ENCODE measurements around the gene SLC22A3. TPM values are rescaled to one million over a fixed set of nuclear protein-coding genes. Genes with fewer than 3 reads are reported as not detected.

The SLC22A3 gene
- total and polyA plus RNA-seq, 2 of the 13 experiments (the other 11 are each of a cell fraction or from before 2014, with no cell fraction given), result 12.0 to 31.5 TPM

- 79% methylated on average over 9 of the region's 9 CpGs for WGBS (ENCODE audit: low lambda C conversion rate)
- POLR2A ChIA-PET, result no interaction called here
- H2AFZ ChIP-seq (ENCODE audit: low read length), result no peak overlapping the region
Measured at GRCh38 chr6:160428818-160429619, 80.8 kb downstream of the SLC22A3 start.

GRCh38 chr6:160429620-160429895 lies 81.4 kb downstream of the SLC22A3 start:
- BruUV-seq (replicated peaks), result no TSS peak
- H3K79me2 ChIP-seq (ENCODE audit: insufficient read depth, low read length), result no peaks in the 10 kb centered on the region
- ChIA-PET CTCF (ENCODE audit: low intra/inter-chr PET ratio, low total read pairs) (no interaction called here), POLR2A (no interaction called here)
- ATAC-seq (no peak), DNase-seq (ENCODE audit: low spot score) (no peak), FAIRE-seq (no peak)
- no peaks in the 10 kb centered on the region for H3K4me1 ChIP-seq (ENCODE audit: insufficient read depth, low read length)
- H4K20me1 ChIP-seq (ENCODE audit: insufficient read depth, low read length), result no peaks in the 10 kb centered on the region
- H3K4me3 ChIP-seq (replicated peaks in 1 of 3; ENCODE audit: insufficient read depth in 1 of 3, low read depth in 2 of 3, low read length in 3 of 3), result no peak overlapping the region
- in situ Hi-C loops (cut with HindIII; ENCODE audit: extremely low pct_ligation_motif_present, low pct_unique_long_range_greater_than_20kb) (no loop called here), intact Hi-C loops (cut with micrococcal nuclease; ENCODE audit: unreplicated experiment) (no loop called here)
- WGBS (ENCODE audit: low lambda C conversion rate), result 81% methylated on average over 4 of the region's 4 CpGs
- H3K27me3 ChIP-seq (ENCODE audit: control insufficient read depth in 1 of 2, insufficient read depth in 2 of 2, low read length in 2 of 2), result no peaks in the 10 kb centered on the region
- no peak for TF ChIP-seq ARNT2 (CRISPR knock-in tag; IDR thresholded peaks at IDR 0.05; ENCODE audit: low read depth)
- H3K9ac ChIP-seq (ENCODE audit: insufficient read depth, low read depth, low read length), result no peak overlapping the region
- H2AFZ ChIP-seq (ENCODE audit: low read length), result no peak overlapping the region
- H3K9me3 ChIP-seq (ENCODE audit: low read length), result no peaks in the 10 kb centered on the region
- peaks cover 0 to 5% of the 10 kb centered on the region in 2 experiments; a peak in 2 of 5 replicates for H3K36me3 ChIP-seq (replicated peaks in 1 of 2; ENCODE audit: control insufficient read depth in 1 of 2, insufficient read depth in 2 of 2, low read length in 2 of 2)
- no peak overlapping the region for H3K27ac ChIP-seq (ENCODE audit: extremely low read length, insufficient read depth, low read length)
- H3K4me2 ChIP-seq (ENCODE audit: low read depth, low read length), result no peak overlapping the region

More at GRCh38 chr6:160428818-160429619, 80.8 kb downstream of the SLC22A3 start:
- no peaks in the 10 kb centered on the region for H3K27me3 ChIP-seq (ENCODE audit: control insufficient read depth in 1 of 2, insufficient read depth in 2 of 2, low read length in 2 of 2)
- TF ChIP-seq FOXP1 (IDR thresholded peaks at IDR 0.05) (no peak), FOXP1 (CRISPR knock-in tag; IDR thresholded peaks at IDR 0.05) (no peak), SMAD1 (CRISPR knock-in tag; IDR thresholded peaks at IDR 0.05; ENCODE audit: borderline replicate concordance, low read depth) (no peak), ZNF670 (CRISPR knock-in tag; IDR thresholded peaks at IDR 0.05; ENCODE audit: borderline replicate concordance) (no peak), ZNF136 (CRISPR knock-in tag; IDR thresholded peaks at IDR 0.05; ENCODE audit: low read depth) (no peak), DNMT3B (CRISPR knock-in tag; conservative IDR thresholded peaks at IDR 0.05) (no peak), ISL2 (CRISPR knock-in tag; IDR thresholded peaks at IDR 0.05) (no peak), SCMH1 (CRISPR knock-in tag; IDR thresholded peaks at IDR 0.05; ENCODE audit: borderline replicate concordance) (no peak), FOSL2 (CRISPR knock-in tag; IDR thresholded peaks at IDR 0.05) (no peak)
- TF ChIP-seq, protein P1, sequence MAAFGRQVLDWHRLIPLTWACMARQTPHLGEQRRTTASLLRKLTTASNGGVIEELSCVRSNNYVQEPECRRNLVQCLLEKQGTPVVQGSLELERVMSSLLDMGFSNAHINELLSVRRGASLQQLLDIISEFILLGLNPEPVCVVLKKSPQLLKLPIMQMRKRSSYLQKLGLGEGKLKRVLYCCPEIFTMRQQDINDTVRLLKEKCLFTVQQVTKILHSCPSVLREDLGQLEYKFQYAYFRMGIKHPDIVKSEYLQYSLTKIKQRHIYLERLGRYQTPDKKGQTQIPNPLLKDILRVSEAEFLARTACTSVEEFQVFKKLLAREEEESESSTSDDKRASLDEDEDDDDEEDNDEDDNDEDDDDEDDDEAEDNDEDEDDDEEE (CRISPR knock-in tag; IDR thresholded peaks at IDR 0.05), result no peak
- TF ChIP-seq, protein P2, sequence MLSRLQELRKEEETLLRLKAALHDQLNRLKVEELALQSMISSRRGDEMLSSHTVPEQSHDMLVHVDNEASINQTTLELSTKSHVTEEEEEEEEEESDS (CRISPR knock-in tag; IDR thresholded peaks at IDR 0.05; ENCODE audit: borderline replicate concordance), result no peak
- no peaks in the 10 kb centered on the region for H3K4me1 ChIP-seq (ENCODE audit: insufficient read depth, low read length)
- no peak for DNase-seq (ENCODE audit: low spot score)
- H3K36me3 ChIP-seq (replicated peaks in 1 of 2; ENCODE audit: control insufficient read depth in 1 of 2, insufficient read depth in 2 of 2, low read length in 2 of 2), result peaks cover 0 to 5% of the 10 kb centered on the region in 2 experiments; a peak in 2 of 5 replicates
- CTCF ChIA-PET (ENCODE audit: low intra/inter-chr PET ratio, low total read pairs), result no interaction called here
- BruUV-seq (replicated peaks), result no TSS peak
- in situ Hi-C loops (cut with HindIII; ENCODE audit: extremely low pct_ligation_motif_present, low pct_unique_long_range_greater_than_20kb) (no loop called here), intact Hi-C loops (cut with micrococcal nuclease; ENCODE audit: unreplicated experiment) (no loop called here)
- H3K9me3 ChIP-seq (ENCODE audit: low read length), result no peaks in the 10 kb centered on the region
- H3K4me3 ChIP-seq (replicated peaks in 1 of 3; ENCODE audit: insufficient read depth in 1 of 3, low read depth in 2 of 3, low read length in 3 of 3), result no peak overlapping the region
- no peak for FAIRE-seq
- H3K27ac ChIP-seq (ENCODE audit: extremely low read length, insufficient read depth, low read length), result no peak overlapping the region
- H3K9ac ChIP-seq (ENCODE audit: insufficient read depth, low read depth, low read length), result no peak overlapping the region
- no peak overlapping the region for H3K4me2 ChIP-seq (ENCODE audit: low read depth, low read length)
- no peaks in the 10 kb centered on the region for H4K20me1 ChIP-seq (ENCODE audit: insufficient read depth, low read length)
- no peaks in the 10 kb centered on the region for H3K79me2 ChIP-seq (ENCODE audit: insufficient read depth, low read length)
- no peak for ATAC-seq

All from HepG2 (cell line).